ENCODE results near the gene CCDC136. TPM values are rescaled to one million over a fixed set of nuclear protein-coding genes. Genes with fewer than 3 reads are reported as not detected.

Gene CCDC136
- total RNA-seq, 1 donor: 7.2 TPM

DNA sequence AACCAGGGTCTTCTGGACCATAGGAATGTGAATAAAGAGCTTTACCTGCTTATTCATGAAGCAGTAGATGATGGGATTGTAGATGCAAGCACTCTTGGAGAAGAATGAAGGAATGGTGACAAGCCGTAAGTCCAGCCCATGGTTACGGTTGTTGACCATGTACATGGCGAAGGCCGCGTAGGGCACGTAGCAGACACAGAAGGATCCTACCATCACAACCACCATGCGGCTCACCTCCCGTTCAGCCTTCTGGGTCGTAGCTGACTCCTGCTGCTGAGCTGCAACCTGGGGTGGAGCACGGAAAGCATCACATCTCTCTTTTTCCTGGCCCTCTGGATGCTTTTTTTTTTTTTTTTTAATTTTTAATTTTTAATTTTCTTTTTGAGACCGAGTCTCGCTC, 18.2 kb upstream of the CCDC136 start:
- H3K4me1 ChIP-seq (ENCODE audit: insufficient read depth, low read length): no peaks in the 10 kb centered on the region
- no peak for DNase-seq (ENCODE audit: insufficient read length, low spot score, missing footprints)
- H3K79me2 ChIP-seq (ENCODE audit: insufficient read depth, low read length): peaks cover 2% of the 10 kb centered on the region
- no peaks in the 10 kb centered on the region for H3K27me3 ChIP-seq (ENCODE audit: insufficient read depth, low read length)
- H2AFZ ChIP-seq (ENCODE audit: low read length): no peak overlapping the region
- H3K27ac ChIP-seq (ENCODE audit: low read depth, low read length): no peak overlapping the region
- H3K4me3 ChIP-seq (ENCODE audit: insufficient read depth, low read length): no peak overlapping the region
- H4K20me1 ChIP-seq (ENCODE audit: insufficient read depth, low read length): peaks cover 39% of the 10 kb centered on the region
- H3K36me3 ChIP-seq (ENCODE audit: insufficient read depth, low read length): peaks cover 67% of the 10 kb centered on the region
- no peak for TF ChIP-seq CTCF (IDR thresholded peaks at IDR 0.05; ENCODE audit: extremely low read depth, low read depth, low read length)
- no peak overlapping the region for H3K4me2 ChIP-seq (ENCODE audit: insufficient read depth, low read length)
- peaks cover 3% of the 10 kb centered on the region for H3K9me3 ChIP-seq (ENCODE audit: low read depth, low read length)

GRCh38 chr7:128774029-128774689, 17.6 kb upstream of the CCDC136 start:
- no peak for TF ChIP-seq CTCF (IDR thresholded peaks at IDR 0.05; ENCODE audit: extremely low read depth, low read depth, low read length)

DNA sequence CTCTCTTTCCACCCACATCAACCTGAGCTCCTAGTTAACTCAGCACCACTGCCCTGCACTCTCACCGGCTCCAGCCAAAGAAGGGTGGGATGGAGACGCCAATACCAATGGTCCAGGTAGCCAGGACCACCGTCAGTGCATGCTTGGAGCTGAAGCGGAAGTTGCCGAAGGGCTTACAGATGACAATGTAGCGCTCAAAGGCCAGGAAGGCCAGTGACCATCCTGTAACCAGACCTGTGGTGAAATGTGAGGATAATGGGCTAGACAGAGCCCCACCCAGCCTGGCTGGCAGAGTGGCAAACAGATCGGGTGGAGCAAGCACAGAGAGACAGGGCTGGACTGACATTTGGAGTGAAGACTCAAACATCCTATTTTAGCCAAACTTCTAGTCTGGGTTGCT, 16.8 kb upstream of the CCDC136 start:
- Histone ChIP-seq H3K36me3 (ENCODE audit: insufficient read depth, low read length) (peaks cover 55% of the 10 kb centered on the region), H3K4me2 (ENCODE audit: insufficient read depth, low read length) (no peak overlapping the region), H3K27me3 (ENCODE audit: insufficient read depth, low read length) (no peaks in the 10 kb centered on the region), H2AFZ (ENCODE audit: low read length) (no peak overlapping the region), H4K20me1 (ENCODE audit: insufficient read depth, low read length) (peaks cover 30% of the 10 kb centered on the region), H3K27ac (ENCODE audit: low read depth, low read length) (no peak overlapping the region), H3K79me2 (ENCODE audit: insufficient read depth, low read length) (no peaks in the 10 kb centered on the region), H3K4me1 (ENCODE audit: insufficient read depth, low read length) (no peaks in the 10 kb centered on the region), H3K9me3 (ENCODE audit: low read depth, low read length) (peaks cover 3% of the 10 kb centered on the region), H3K4me3 (ENCODE audit: insufficient read depth, low read length) (no peak overlapping the region)
- no peak for DNase-seq (ENCODE audit: insufficient read length, low spot score, missing footprints)
- no peak for TF ChIP-seq CTCF (IDR thresholded peaks at IDR 0.05; ENCODE audit: extremely low read depth, low read depth, low read length)

More at GRCh38 chr7:128774029-128774689, 17.6 kb upstream of the CCDC136 start:
- Histone ChIP-seq H3K79me2 (ENCODE audit: insufficient read depth, low read length) (peaks cover 2% of the 10 kb centered on the region), H3K4me2 (ENCODE audit: insufficient read depth, low read length) (no peak overlapping the region), H3K4me1 (ENCODE audit: insufficient read depth, low read length) (no peaks in the 10 kb centered on the region), H3K9me3 (ENCODE audit: low read depth, low read length) (peaks cover 3% of the 10 kb centered on the region), H3K27ac (ENCODE audit: low read depth, low read length) (no peak overlapping the region), H2AFZ (ENCODE audit: low read length) (no peak overlapping the region), H3K27me3 (ENCODE audit: insufficient read depth, low read length) (no peaks in the 10 kb centered on the region), H4K20me1 (ENCODE audit: insufficient read depth, low read length) (peaks cover 34% of the 10 kb centered on the region), H3K36me3 (ENCODE audit: insufficient read depth, low read length) (peaks cover 62% of the 10 kb centered on the region), H3K4me3 (ENCODE audit: insufficient read depth, low read length) (no peak overlapping the region)
- DNase-seq (ENCODE audit: insufficient read length, low spot score, missing footprints): peak; percentile 31

DNA sequence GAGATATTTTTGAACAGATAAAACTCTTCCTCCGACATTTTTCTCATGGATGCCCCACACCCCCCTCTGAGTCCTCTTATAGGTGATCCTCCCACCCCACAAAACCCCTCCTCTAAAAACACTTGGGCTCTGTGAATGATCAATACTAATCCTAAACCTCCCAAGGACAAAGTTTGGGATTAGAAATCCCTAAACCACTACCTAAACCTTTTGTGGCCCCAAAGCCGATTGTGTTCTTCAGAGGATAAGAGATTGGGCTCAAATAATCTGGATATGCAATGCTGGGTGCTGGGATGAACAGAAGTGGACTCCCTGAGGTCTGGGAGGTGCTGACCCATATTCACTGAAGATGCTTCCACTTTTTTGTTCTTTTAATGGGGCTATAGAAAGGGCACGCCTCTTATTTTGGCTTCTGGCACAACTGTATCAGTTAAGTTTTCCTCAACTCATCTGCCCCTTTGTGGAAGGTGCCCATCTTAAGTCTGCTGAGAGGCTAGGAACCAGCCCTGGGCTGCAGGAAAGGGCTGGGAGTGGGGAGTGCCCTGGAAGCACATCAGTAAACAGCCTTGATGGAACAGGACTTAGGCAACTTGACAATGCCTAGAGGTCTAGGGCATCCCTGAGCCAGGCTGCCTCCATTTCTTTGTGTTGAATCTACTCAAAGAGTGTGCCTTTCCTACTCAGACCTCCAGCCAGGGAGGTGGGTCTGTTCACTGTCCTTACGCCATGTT, 15.9 kb upstream of the CCDC136 start, which contains the start of gene OPN1SW:
TSS of gene OPN1SW (minus strand) at position 51 of the 731 bp plus-strand sequence. CDS start at position 38, 13 bp downstream.
- Histone ChIP-seq H3K9me3 (ENCODE audit: low read depth, low read length) (peaks cover 3% of the 10 kb centered on the region), H3K36me3 (ENCODE audit: insufficient read depth, low read length) (peaks cover 45% of the 10 kb centered on the region), H3K4me3 (ENCODE audit: insufficient read depth, low read length) (no peak within 1 kb of the TSS), H3K4me1 (ENCODE audit: insufficient read depth, low read length) (peaks cover 4% of the 10 kb centered on the region), H2AFZ (ENCODE audit: low read length) (no peak within 1 kb of the TSS), H3K27ac (ENCODE audit: low read depth, low read length) (no peak within 1 kb of the TSS), H3K79me2 (ENCODE audit: insufficient read depth, low read length) (no peaks in the 10 kb centered on the region), H3K4me2 (ENCODE audit: insufficient read depth, low read length) (no peak within 1 kb of the TSS), H3K27me3 (ENCODE audit: insufficient read depth, low read length) (no peaks in the 10 kb centered on the region), H4K20me1 (ENCODE audit: insufficient read depth, low read length) (peaks cover 22% of the 10 kb centered on the region)
- TF ChIP-seq CTCF (IDR thresholded peaks at IDR 0.05; ENCODE audit: extremely low read depth, low read depth, low read length): no peak
- no peak for DNase-seq (ENCODE audit: insufficient read length, low spot score, missing footprints)

All from osteoblast (primary cell).